Gastrocnemius medialis (tissue), 4 donors: ENCODE results near the gene TRA2B. TPM values are rescaled to one million over a fixed set of nuclear protein-coding genes. Genes with fewer than 3 reads are reported as not detected.

Experiments used
- ATAC-seq, 2 donors: fragments of 150-250 bp; one replicate each; pipeline ENCODE4 v1.9.1; 2016
- DNase-seq, 2 donors: peaks; one replicate each; pipeline ENCODE4 v3.0.0-alpha.2; 2019
- H3K27ac ChIP-seq, 4 donors: fragments of 200-600 bp; sonication (generic); 1 replicate in 1 of 4; 2 replicates in 3 of 4; pipeline ENCODE4 v1.5.1; 2016 to 2018; ENCODE audit warnings: mild to moderate bottlenecking in 2 of 4, moderate library complexity in 1 of 4
- H3K27me3 ChIP-seq, 3 donors: fragments of 200-600 bp; sonication (generic) in 2 of 3; 1 replicate in 1 of 3; 2 replicates in 2 of 3; pipeline versions ENCODE4 v1.5.1 to v1.6.0; 2016 to 2019; ENCODE audit warnings: mild to moderate bottlenecking in 1 of 3, moderate library complexity in 1 of 3
- H3K36me3 ChIP-seq, 2 donors: fragments of 200-600 bp; sonication (generic) in 1 of 2; one replicate each; pipeline ENCODE4 v1.5.1; 2017 to 2018
- H3K4me1 ChIP-seq, 2 donors: fragments of 200-600 bp; sonication (generic) in 1 of 2; one replicate each; pipeline ENCODE4 v1.5.1; 2016 to 2017; ENCODE audit warnings: mild to moderate bottlenecking in 2 of 2
- H3K4me3 ChIP-seq, 4 donors: fragments of 200-600 bp; sonication (generic) in 3 of 4; 1 replicate in 1 of 4; 2 replicates in 3 of 4; pipeline ENCODE4 v1.5.1; 2016 to 2019; ENCODE audit warnings: mild to moderate bottlenecking in 2 of 4
- H3K9me3 ChIP-seq, 3 donors: fragments of 200-600 bp; sonication (generic) in 2 of 3; 1 replicate in 1 of 3; 2 replicates in 2 of 3; pipeline ENCODE4 v1.5.1; 2016 to 2019
- CTCF ChIP-seq, 5 experiments: fragments of 450-650 bp in 3 of 5; fragments of 200-600 bp in 2 of 5; sonication (generic) in 2 of 5; IDR thresholded peaks in 4 of 5; conservative IDR thresholded peaks in 1 of 5; 1 replicate in 4 of 5; 2 replicates in 1 of 5; pipeline ENCODE4 v1.5.1; 2016 to 2019; ENCODE audit warnings: antibody characterized with exemption in 5 of 5, mild to moderate bottlenecking in 3 of 5, moderate library complexity in 3 of 5
- POLR2A ChIP-seq, 2 donors: fragments of 450-650 bp; IDR thresholded peaks; one replicate each; pipeline ENCODE4 v1.6.1; 2017; ENCODE audit warnings: antibody characterized with exemption in 2 of 2, mild to moderate bottlenecking in 2 of 2, moderate library complexity in 2 of 2
- in situ Hi-C, 4 donors: fragments of 200-750 bp; cut with MboI; loops; one replicate each; pipeline versions ENCODE4 v1.15.0 to v1.8.0; 2017; ENCODE audit warnings: low sequenced_read_pairs in 4 of 4
- intact Hi-C: fragments of 100-400 bp; cut with DNase I; formaldehyde crosslinking; loops from one replicate; pipeline ENCODE4 v1.15.1; 2023; ENCODE audit warnings: low total_unique reads
- total RNA-seq, 4 donors: library from RNA; depleted of rRNA; stranded (reverse); fragments of >200 nt; gene quantifications; one replicate each; pipeline versions ENCODE4 v1.1.0 to v1.2.3, GENCODE V29; 2016

TRA2B gene
- total RNA-seq, 4 donors from 2014 or later = 57.5 to 234 (median 65.1) TPM

GRCh38 chr3:185942907-185943759 is 5.3 kb upstream of the TRA2B start:
- Histone ChIP-seq H3K27me3 (no peaks in the 10 kb centered on the region), H3K4me3 (no peak overlapping the region), H3K36me3 (no peaks in the 10 kb centered on the region), H3K27ac (peak overlapping the region; percentile 72 to 81 (median 78)), H3K9me3 (no peaks in the 10 kb centered on the region), H3K4me1 (peaks cover 10 to 14% of the 10 kb centered on the region in 2 donors)
- DNase-seq (peak; percentile 88 to 94), ATAC-seq (peak; percentile 97 to 99)
- intact Hi-C loops (loop anchor here (1.0 to 5.0 kb wide), 2 partner anchors 33 to 629 kb away; partner anchors contain the start of gene DNAJB11), in situ Hi-C loops (loop anchor here in 3 of 4 donors (25.0 kb wide), 2 partner anchors 844 to 1769 kb away; partner anchors contain the start of genes EIF4A2 (in 3 of the 3) and RTP2 (in 1 of the 3))
- TF ChIP-seq POLR2A (IDR thresholded peaks at IDR 0.05) = peak in 1 of 2 donors; percentile 14
- TF ChIP-seq CTCF (IDR thresholded peaks at IDR 0.05 in 4 of 5, conservative IDR thresholded peaks at IDR 0.05 in 1 of 5) = peak; percentile 95 to 99 (median 97)

GRCh38 chr3:185942396-185942795 is 4.6 kb upstream of the TRA2B start:
- peaks cover 10 to 14% of the 10 kb centered on the region in 2 donors for H3K4me1 ChIP-seq
- no peaks in the 10 kb centered on the region for H3K9me3 ChIP-seq
- H3K27me3 ChIP-seq = no peaks in the 10 kb centered on the region
- intact Hi-C loops (loop anchor here (5.0 kb wide), 1 partner anchor 630 kb away; the partner anchor contains the start of gene DNAJB11), in situ Hi-C loops (loop anchor here in 3 of 4 donors (25.0 kb wide), 2 partner anchors 845 to 1770 kb away; partner anchors contain the start of genes EIF4A2 (in 3 of the 3) and RTP2 (in 1 of the 3))
- H3K27ac ChIP-seq = peak overlapping the region; percentile 72 to 81 (median 78)
- DNase-seq (no peak), ATAC-seq (no peak)
- H3K4me3 ChIP-seq = no peak overlapping the region
- no peaks in the 10 kb centered on the region for H3K36me3 ChIP-seq
- no peak for TF ChIP-seq CTCF (IDR thresholded peaks at IDR 0.05 in 4 of 5, conservative IDR thresholded peaks at IDR 0.05 in 1 of 5)
- TF ChIP-seq POLR2A (IDR thresholded peaks at IDR 0.05) = no peak

- TF ChIP-seq CTCF (IDR thresholded peaks at IDR 0.05 in 4 of 5, conservative IDR thresholded peaks at IDR 0.05 in 1 of 5) = no peak
- no peak for TF ChIP-seq POLR2A (IDR thresholded peaks at IDR 0.05)
- no peak for ATAC-seq
- H3K4me3 ChIP-seq = no peak overlapping the region
- DNase-seq = no peak
- in situ Hi-C loops = loop anchor here in 3 of 4 donors (25.0 kb wide), 2 partner anchors 846 to 1771 kb away; partner anchors contain the start of genes EIF4A2 (in 3 of the 3) and RTP2 (in 1 of the 3)
- no peaks in the 10 kb centered on the region for H3K36me3 ChIP-seq
- intact Hi-C loops = loop anchor here (5.0 kb wide), 1 partner anchor 631 kb away; the partner anchor contains the start of gene DNAJB11
- H3K27me3 ChIP-seq = no peaks in the 10 kb centered on the region
- H3K27ac ChIP-seq = no peak overlapping the region
- H3K4me1 ChIP-seq = peaks cover 10 to 14% of the 10 kb centered on the region in 2 donors
- no peaks in the 10 kb centered on the region for H3K9me3 ChIP-seq
Measured at GRCh38 chr3:185940951-185941350, 3.1 kb upstream of the TRA2B start.

- H3K4me3 ChIP-seq = no peak overlapping the region
- intact Hi-C loops (loop anchor here (2.0 to 10.0 kb wide), 4 partner anchors 169 to 1125 kb away; partner anchors contain the start of genes DNAJB11, ETV5 and VPS8), in situ Hi-C loops (loop anchor here in 3 of 4 donors (25.0 kb wide), 2 partner anchors 848 to 1773 kb away; partner anchors contain the start of genes EIF4A2 (in 3 of the 3) and RTP2 (in 1 of the 3))
- H3K4me1 ChIP-seq = peaks cover 10 to 14% of the 10 kb centered on the region in 2 donors
- H3K27ac ChIP-seq = no peak overlapping the region
- no peaks in the 10 kb centered on the region for H3K27me3 ChIP-seq
- TF ChIP-seq POLR2A (IDR thresholded peaks at IDR 0.05) = no peak
- no peak for TF ChIP-seq CTCF (IDR thresholded peaks at IDR 0.05 in 4 of 5, conservative IDR thresholded peaks at IDR 0.05 in 1 of 5)
- H3K9me3 ChIP-seq = no peaks in the 10 kb centered on the region
- no peaks in the 10 kb centered on the region for H3K36me3 ChIP-seq
- ATAC-seq (no peak), DNase-seq (no peak)
Measured at GRCh38 chr3:185939721-185940120, 1.9 kb upstream of the TRA2B start.
